CD14-positive monocyte (primary cell): ENCODE results near the gene CRMP1. TPM values are rescaled to one million over a fixed set of nuclear protein-coding genes. Genes with fewer than 3 reads are reported as not detected.

ENCODE experiments used
- DNase-seq, 3 donors: peaks; one replicate each; pipeline ENCODE4 v3.0.0-alpha.2; 2011 to 2022
- H2AFZ ChIP-seq: 2 replicates; pipeline ENCODE4 v1.6.0; 2012; ENCODE audit warnings: mild to moderate bottlenecking, low read depth, low read length, inconsistent platforms; ENCODE audit not compliant: insufficient read depth, poor library complexity, severe bottlenecking
- H3K27ac ChIP-seq, 2 donors: 1 replicate in 1 of 2; 2 replicates in 1 of 2; pipeline ENCODE4 v1.5.1; 2012 to 2013; ENCODE audit warnings: low read length in 2 of 2, control low read depth in 1 of 2, inconsistent platforms in 1 of 2, low read depth in 1 of 2, mild to moderate bottlenecking in 1 of 2
- H3K27me3 ChIP-seq, 2 donors: one replicate each; pipeline versions ENCODE4 v1.6.0 to v1.6.1; 2011 to 2013; ENCODE audit warnings: low read length in 2 of 2; ENCODE audit not compliant: control insufficient read depth in 2 of 2, insufficient read depth in 2 of 2
- H3K36me3 ChIP-seq, 2 donors: replicated peaks in 1 of 2; 1 replicate in 1 of 2; 2 replicates in 1 of 2; pipeline versions ENCODE4 v1.5.1 to v1.6.1; 2012 to 2013; ENCODE audit warnings: low read length in 2 of 2, control low read depth in 1 of 2, inconsistent platforms in 1 of 2, mild to moderate bottlenecking in 1 of 2; ENCODE audit not compliant: insufficient read depth in 2 of 2, control insufficient read depth in 1 of 2
- H3K4me1 ChIP-seq, 2 donors: 1 replicate in 1 of 2; 2 replicates in 1 of 2; pipeline versions ENCODE4 v1.5.1 to v1.6.1; 2012 to 2013; ENCODE audit warnings: low read length in 2 of 2, control low read depth in 1 of 2, inconsistent platforms in 1 of 2, mild to moderate bottlenecking in 1 of 2, moderate library complexity in 1 of 2; ENCODE audit not compliant: insufficient read depth in 2 of 2, control insufficient read depth in 1 of 2
- H3K4me2 ChIP-seq: replicated peaks from 2 replicates; pipeline ENCODE3; 2012; ENCODE audit warnings: low read length, moderate library complexity, mild to moderate bottlenecking; ENCODE audit not compliant: poor library complexity, severe bottlenecking; ENCODE audit errors: extremely low read depth
- H3K4me3 ChIP-seq, 3 experiments: fragments of 200-600 bp in 1 of 3; sonication (generic) in 1 of 3; replicated peaks in 1 of 3; 1 replicate in 2 of 3; 2 replicates in 1 of 3; pipeline ENCODE4 v1.5.1; 2011 to 2013; ENCODE audit warnings: low read length in 3 of 3, mild to moderate bottlenecking in 3 of 3, control low read depth in 2 of 3, low read depth in 2 of 3, inconsistent platforms in 1 of 3, moderate library complexity in 1 of 3
- H3K79me2 ChIP-seq: 2 replicates; pipeline ENCODE4 v1.6.0; 2012; ENCODE audit warnings: mild to moderate bottlenecking, control low read depth, inconsistent platforms, low read length, moderate library complexity; ENCODE audit not compliant: insufficient read depth
- H3K9ac ChIP-seq: 2 replicates; pipeline ENCODE4 v1.6.0; 2017; ENCODE audit warnings: low read length, mild to moderate bottlenecking; ENCODE audit not compliant: insufficient read depth, poor library complexity, severe bottlenecking
- H3K9me3 ChIP-seq, 2 donors: replicated peaks in 1 of 2; 1 replicate in 1 of 2; 2 replicates in 1 of 2; pipeline versions ENCODE4 v1.5.1 to v1.6.1; 2012 to 2013; ENCODE audit warnings: low read length in 2 of 2, control low read depth in 1 of 2; ENCODE audit not compliant: control insufficient read depth in 1 of 2, insufficient read depth in 1 of 2
- H4K20me1 ChIP-seq: 2 replicates; pipeline ENCODE4 v1.6.0; 2012; ENCODE audit warnings: mild to moderate bottlenecking, low read length, control low read depth, moderate library complexity; ENCODE audit not compliant: insufficient read depth
- H3K27ac Mint-ChIP-seq, 7 donors: one replicate each; pipeline ENCODE4 v1.8.0; 2020; ENCODE audit warnings: mild to moderate bottlenecking in 7 of 7, mixed read lengths in 7 of 7, moderate library complexity in 6 of 7, inconsistent platforms in 2 of 7
- H3K27me3 Mint-ChIP-seq, 3 donors: one replicate each; pipeline ENCODE4 v1.8.0; 2021 to 2022; ENCODE audit warnings: low read depth in 3 of 3, mild to moderate bottlenecking in 3 of 3, mixed read lengths in 3 of 3, moderate library complexity in 3 of 3, inconsistent platforms in 1 of 3
- H3K36me3 Mint-ChIP-seq, 2 donors: one replicate each; pipeline ENCODE4 v1.8.0; 2020; ENCODE audit warnings: mixed read lengths in 2 of 2, inconsistent platforms in 1 of 2, mild to moderate bottlenecking in 1 of 2
- H3K4me1 Mint-ChIP-seq: one replicate; pipeline ENCODE4 v1.8.0; 2020; ENCODE audit warnings: mild to moderate bottlenecking, mixed read lengths
- H3K4me3 Mint-ChIP-seq, 2 donors: one replicate each; pipeline ENCODE4 v1.8.0; 2020; ENCODE audit warnings: mild to moderate bottlenecking in 2 of 2, mixed read lengths in 2 of 2, moderate library complexity in 1 of 2
- H3K9me3 Mint-ChIP-seq, 7 donors: one replicate each; pipeline ENCODE4 v1.8.0; 2020 to 2022; ENCODE audit warnings: mixed read lengths in 7 of 7, mild to moderate bottlenecking in 6 of 7, moderate library complexity in 6 of 7, inconsistent platforms in 2 of 7
- CTCF ChIP-seq: fragments of 200-600 bp; IDR thresholded peaks from one replicate; pipeline ENCODE4 v1.8.0; 2022; ENCODE audit warnings: antibody characterized with exemption, mild to moderate bottlenecking
- WGBS: methylation state at CpG from one replicate; pipeline ENCODE4 v1.1.5; 2013; ENCODE audit warnings: missing lambda C conversion rate; ENCODE audit not compliant: insufficient coverage; 5-methylcytosine and 5-hydroxymethylcytosine counted together
- intact Hi-C, 2 donors: fragments of 100-400 bp; cut with micrococcal nuclease; formaldehyde crosslinking; loops; one replicate each; pipeline versions ENCODE4 v1.15.0 to v1.15.1; 2023
- polyA plus RNA-seq, 3 donors: library from polyadenylated mRNA; depleted of rRNA in 1 of 3; unstranded in 2 of 3; stranded (reverse) in 1 of 3; fragments of 300-500 nt in 2 of 3; fragments of >200 nt in 1 of 3; fragmentation: Illumina TruSeq in 2 of 3; gene quantifications; 1 replicate in 2 of 3; 2 replicates in 1 of 3; pipeline ENCODE4 v1.2.3, GENCODE V29; 2012 to 2021

The CRMP1 gene
- polyA plus RNA-seq, 3 donors, result not detected

DNA sequence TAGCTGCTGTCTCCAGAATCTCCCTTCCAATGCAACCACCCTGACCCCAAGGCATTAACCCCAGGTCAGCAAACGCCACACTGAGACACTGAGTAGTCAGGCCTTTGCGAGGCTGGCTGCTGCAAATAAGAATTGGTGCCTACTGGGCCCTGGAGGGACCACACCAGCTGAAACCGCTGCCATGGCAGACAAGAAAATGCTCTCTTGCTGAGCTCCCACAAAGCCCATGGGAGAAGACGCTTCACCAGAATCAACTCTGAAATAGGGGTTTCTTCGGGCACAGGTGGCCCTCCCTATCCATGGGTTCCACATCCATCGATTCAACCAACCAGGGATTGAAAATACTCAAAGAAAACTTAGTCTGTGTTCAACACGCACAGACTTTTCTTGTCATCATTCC lies 26.7 kb upstream of the CRMP1 start:
- H3K4me3 ChIP-seq, result no peak overlapping the region
- intact Hi-C loops, result no loop called here
- H3K27me3 Mint-ChIP-seq, result peaks cover 5 to 18% (median 16%) of the 10 kb centered on the region in 3 donors
- no peaks in the 10 kb centered on the region for H3K36me3 Mint-ChIP-seq
- no peak overlapping the region for H3K4me2 ChIP-seq
- no peak for TF ChIP-seq CTCF
- H3K9me3 Mint-ChIP-seq, result peaks cover 0 to 4% (median 0%) of the 10 kb centered on the region in 7 donors
- WGBS, result 92% methylated on average over 5 of the region's 7 CpGs
- no peaks in the 10 kb centered on the region for H3K27me3 ChIP-seq
- H3K27ac Mint-ChIP-seq, result no peak overlapping the region
- no peaks in the 10 kb centered on the region for H3K4me1 ChIP-seq
- DNase-seq, result no peak
- no peak overlapping the region for H3K4me3 Mint-ChIP-seq
- no peak overlapping the region for H2AFZ ChIP-seq
- no peaks in the 10 kb centered on the region for H3K79me2 ChIP-seq
- H3K4me1 Mint-ChIP-seq, result no peaks in the 10 kb centered on the region
- H4K20me1 ChIP-seq, result no peaks in the 10 kb centered on the region
- no peaks in the 10 kb centered on the region for H3K9me3 ChIP-seq
- no peak overlapping the region for H3K9ac ChIP-seq
- no peak overlapping the region for H3K27ac ChIP-seq
- H3K36me3 ChIP-seq, result no peaks in the 10 kb centered on the region

DNA sequence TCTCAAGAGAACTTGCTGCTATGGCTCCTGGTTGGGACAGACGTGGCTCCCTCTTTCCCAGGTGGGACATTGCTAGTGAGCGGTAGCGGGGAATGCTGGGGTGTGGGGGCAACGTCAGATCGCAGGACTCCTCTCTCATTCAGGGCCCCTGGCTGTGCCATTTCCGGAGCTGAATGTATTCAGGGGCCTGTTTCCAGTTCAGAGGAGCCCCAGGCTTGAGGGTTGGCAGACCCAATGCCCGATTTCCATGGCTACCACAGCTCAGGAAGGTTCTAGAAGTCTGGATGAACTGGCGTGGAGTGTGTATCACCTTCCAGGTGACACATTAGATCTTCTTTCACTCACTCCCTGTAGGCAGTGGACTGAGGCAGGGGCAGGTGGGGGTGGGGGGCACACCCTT lies 26.2 kb upstream of the CRMP1 start:
- Mint-ChIP-seq H3K4me3 (no peak overlapping the region), H3K27me3 (peaks cover 5 to 20% (median 14%) of the 10 kb centered on the region in 3 donors), H3K9me3 (peaks cover 0 to 4% (median 0%) of the 10 kb centered on the region in 7 donors), H3K36me3 (no peaks in the 10 kb centered on the region), H3K27ac (no peak overlapping the region), H3K4me1 (no peaks in the 10 kb centered on the region)
- Histone ChIP-seq H3K4me3 (no peak overlapping the region), H3K9me3 (no peaks in the 10 kb centered on the region), H3K36me3 (no peaks in the 10 kb centered on the region), H2AFZ (no peak overlapping the region), H3K4me1 (no peaks in the 10 kb centered on the region), H3K9ac (no peak overlapping the region), H3K4me2 (no peak overlapping the region), H3K27me3 (no peaks in the 10 kb centered on the region), H4K20me1 (no peaks in the 10 kb centered on the region), H3K27ac (no peak overlapping the region), H3K79me2 (no peaks in the 10 kb centered on the region)
- intact Hi-C loops, result no loop called here
- WGBS, result 90% methylated on average over 5 of the region's 8 CpGs
- no peak for TF ChIP-seq CTCF
- no peak for DNase-seq
